Chondrocyte (in vitro differentiated cells): ENCODE data around the gene NTSR1. TPM values are rescaled to one million over a fixed set of nuclear protein-coding genes. Genes with fewer than 3 reads are reported as not detected.

Source experiments
- DNase-seq: peaks from one replicate; pipeline ENCODE4 v3.0.0; 2021; ENCODE audit warnings: mixed read lengths, low spot score
- H3K27ac Mint-ChIP-seq: one replicate; pipeline ENCODE4 v1.8.0; 2021; ENCODE audit warnings: mild to moderate bottlenecking, moderate library complexity, mixed read lengths; ENCODE audit not compliant: unreplicated experiment
- H3K27me3 Mint-ChIP-seq: 2 replicates; pipeline ENCODE4 v1.8.0; 2021; ENCODE audit warnings: low read depth, mixed read lengths
- H3K36me3 Mint-ChIP-seq: 2 replicates; pipeline ENCODE4 v1.8.0; 2021; ENCODE audit warnings: low read depth, mixed read lengths
- H3K4me1 Mint-ChIP-seq: 2 replicates; pipeline ENCODE4 v1.8.0; 2021; ENCODE audit warnings: low read depth, mild to moderate bottlenecking, mixed read lengths
- H3K4me3 Mint-ChIP-seq: one replicate; pipeline ENCODE4 v1.8.0; 2021; ENCODE audit warnings: mild to moderate bottlenecking, moderate library complexity, mixed read lengths; ENCODE audit not compliant: unreplicated experiment
- H3K9me3 Mint-ChIP-seq: 2 replicates; pipeline ENCODE4 v1.8.0; 2021; ENCODE audit warnings: low read depth, mixed read lengths
- total RNA-seq: library from RNA; stranded (reverse); gene quantifications from 3 replicates; pipeline ENCODE4 v1.2.1, GENCODE V29; 2021
- TF ChIP-seq, protein P1 (sequence below): fragments of 200-600 bp; sonication (generic); IDR thresholded peaks from 2 replicates; pipeline ENCODE4 v1.5.0; 2021; ENCODE audit warnings: antibody characterized with exemption, mild to moderate bottlenecking, moderate library complexity

NTSR1 gene
- total RNA-seq, 1 donor from 2014 or later = not detected

DNA sequence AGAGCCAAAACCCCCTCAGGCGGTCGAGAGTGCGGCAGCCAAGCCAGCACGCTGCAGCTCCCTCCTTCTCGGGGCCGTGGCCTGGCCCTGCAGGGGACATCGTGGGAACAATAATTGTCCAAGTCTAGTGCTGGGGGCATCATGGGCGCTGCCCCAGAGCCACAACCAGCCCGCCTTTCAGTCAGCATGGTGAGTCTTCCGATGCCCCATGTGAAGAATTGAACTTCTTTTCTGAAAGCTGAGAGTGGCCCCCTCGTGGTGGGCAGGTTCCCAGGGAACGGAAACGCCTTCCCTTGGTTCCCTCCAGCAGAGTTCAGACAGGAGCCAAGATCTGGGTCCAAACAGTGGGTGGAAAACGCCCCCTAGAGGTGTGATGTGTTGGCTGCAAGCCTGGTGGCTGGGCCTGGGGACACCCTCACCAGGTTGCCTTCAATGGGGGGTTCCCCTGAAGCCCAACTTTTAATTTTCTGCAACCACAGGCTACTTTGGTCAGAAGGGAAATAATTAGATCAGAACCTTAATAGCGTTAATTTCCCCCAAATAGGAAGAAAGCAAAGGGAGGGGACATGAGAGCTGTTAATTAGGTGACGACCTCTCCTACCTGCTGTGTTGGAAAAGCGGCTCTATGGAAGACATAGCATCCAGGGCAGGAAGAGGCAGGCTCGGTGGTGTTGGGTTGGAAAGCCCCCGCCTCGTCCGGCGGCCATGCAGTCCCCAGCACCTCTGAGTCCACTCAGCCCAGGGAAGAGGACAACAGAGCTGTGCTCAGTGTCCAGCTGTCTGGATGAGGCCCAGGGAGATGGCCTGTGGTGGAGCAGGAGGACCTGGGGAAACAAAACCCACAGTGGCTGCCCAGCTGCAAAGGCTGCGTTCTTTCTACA, 82.9 kb downstream of the NTSR1 start:
- no peaks in the 10 kb centered on the region for H3K9me3 Mint-ChIP-seq
- peaks cover 29% of the 10 kb centered on the region for H3K4me1 Mint-ChIP-seq
- no peak for DNase-seq
- H3K36me3 Mint-ChIP-seq = no peaks in the 10 kb centered on the region
- H3K27ac Mint-ChIP-seq = peak overlapping the region; percentile 85
- TF ChIP-seq, protein P1, sequence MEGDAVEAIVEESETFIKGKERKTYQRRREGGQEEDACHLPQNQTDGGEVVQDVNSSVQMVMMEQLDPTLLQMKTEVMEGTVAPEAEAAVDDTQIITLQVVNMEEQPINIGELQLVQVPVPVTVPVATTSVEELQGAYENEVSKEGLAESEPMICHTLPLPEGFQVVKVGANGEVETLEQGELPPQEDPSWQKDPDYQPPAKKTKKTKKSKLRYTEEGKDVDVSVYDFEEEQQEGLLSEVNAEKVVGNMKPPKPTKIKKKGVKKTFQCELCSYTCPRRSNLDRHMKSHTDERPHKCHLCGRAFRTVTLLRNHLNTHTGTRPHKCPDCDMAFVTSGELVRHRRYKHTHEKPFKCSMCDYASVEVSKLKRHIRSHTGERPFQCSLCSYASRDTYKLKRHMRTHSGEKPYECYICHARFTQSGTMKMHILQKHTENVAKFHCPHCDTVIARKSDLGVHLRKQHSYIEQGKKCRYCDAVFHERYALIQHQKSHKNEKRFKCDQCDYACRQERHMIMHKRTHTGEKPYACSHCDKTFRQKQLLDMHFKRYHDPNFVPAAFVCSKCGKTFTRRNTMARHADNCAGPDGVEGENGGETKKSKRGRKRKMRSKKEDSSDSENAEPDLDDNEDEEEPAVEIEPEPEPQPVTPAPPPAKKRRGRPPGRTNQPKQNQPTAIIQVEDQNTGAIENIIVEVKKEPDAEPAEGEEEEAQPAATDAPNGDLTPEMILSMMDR = peak; percentile 98
- H3K4me3 Mint-ChIP-seq = no peak overlapping the region
- peaks cover 2% of the 10 kb centered on the region for H3K27me3 Mint-ChIP-seq

DNA sequence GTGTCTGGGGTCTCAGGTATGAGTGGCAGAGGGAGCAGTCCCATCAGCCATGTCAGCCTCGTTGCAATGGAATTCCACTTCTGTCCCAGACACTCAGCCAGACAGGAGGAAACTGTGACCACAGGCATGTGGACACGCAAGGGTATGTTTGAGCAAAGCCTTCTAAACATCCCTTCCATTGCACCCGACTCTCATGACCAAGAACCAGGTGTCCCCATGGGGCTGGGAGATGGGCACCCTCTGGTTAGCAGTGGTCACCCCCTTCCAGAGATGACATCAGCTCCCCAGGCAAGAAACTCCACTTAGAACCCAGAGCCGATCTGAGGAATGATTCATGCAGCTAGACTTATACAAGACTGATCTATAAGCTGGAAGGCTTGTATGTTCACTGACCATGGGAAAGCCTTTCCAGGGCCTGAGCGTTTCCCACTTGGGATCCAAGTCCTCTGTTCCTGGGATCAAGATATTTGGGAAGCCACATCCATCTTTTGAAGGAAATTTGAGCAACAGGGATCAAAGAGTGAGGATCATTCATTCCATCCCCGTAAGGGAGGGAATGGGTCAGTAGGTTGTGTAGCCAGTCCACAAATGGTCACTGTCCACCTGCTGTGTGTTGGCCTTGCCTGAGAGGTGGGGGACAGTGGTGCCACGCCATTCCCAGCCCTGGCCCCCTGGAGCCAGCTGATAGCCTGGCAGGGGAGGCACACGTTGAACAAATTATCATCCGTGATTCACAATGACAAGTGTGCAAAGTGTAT, 83.7 kb downstream of the NTSR1 start:
- TF ChIP-seq, protein P1 = no peak
- H3K36me3 Mint-ChIP-seq = no peaks in the 10 kb centered on the region
- H3K9me3 Mint-ChIP-seq = no peaks in the 10 kb centered on the region
- peak overlapping the region; percentile 85 for H3K27ac Mint-ChIP-seq
- peaks cover 34% of the 10 kb centered on the region for H3K4me1 Mint-ChIP-seq
- peaks cover 2% of the 10 kb centered on the region for H3K27me3 Mint-ChIP-seq
- DNase-seq = no peak
- H3K4me3 Mint-ChIP-seq = no peak overlapping the region

DNA sequence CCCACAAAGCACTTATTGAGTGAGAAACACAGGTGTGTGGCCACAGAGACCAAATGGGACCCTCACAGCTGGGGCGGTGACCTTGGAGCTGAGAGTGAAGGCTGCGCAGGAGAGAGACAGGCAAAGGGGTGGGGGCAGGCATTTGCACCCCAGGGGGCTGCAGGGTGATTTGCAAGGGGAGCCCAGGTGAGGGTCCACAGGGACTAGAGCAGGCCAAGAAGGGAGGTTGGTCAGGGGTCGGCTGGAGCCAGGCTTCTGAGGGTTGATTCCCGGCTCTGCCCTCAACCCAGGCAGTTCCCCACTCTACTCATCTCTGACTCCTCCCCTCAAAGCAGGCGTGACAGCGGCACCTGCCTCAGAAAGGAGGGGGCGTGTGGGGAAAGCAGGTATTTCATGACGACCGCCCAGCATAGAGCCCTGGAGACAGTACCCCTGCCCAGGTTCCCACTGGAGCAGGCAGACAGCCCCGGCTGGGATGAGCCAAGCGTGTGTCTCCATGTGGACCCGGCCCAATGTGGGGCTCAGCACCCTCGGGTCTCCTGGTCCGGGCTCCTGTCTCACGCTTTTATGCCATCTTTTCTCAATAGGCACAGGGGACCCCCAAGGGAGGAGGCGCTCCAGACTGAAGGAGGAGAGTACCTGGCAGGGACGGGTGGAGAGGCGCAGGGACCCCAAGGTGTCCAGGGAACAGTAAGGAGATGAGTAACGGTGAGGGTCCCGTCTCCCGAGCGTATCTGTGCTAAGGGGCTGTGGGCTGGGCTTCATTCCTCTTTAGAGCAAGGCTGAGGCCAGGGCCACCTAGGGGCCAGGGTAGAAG, 84.5 kb downstream of the NTSR1 start:
- H3K36me3 Mint-ChIP-seq = no peaks in the 10 kb centered on the region
- H3K4me1 Mint-ChIP-seq = peaks cover 42% of the 10 kb centered on the region
- peak overlapping the region; percentile 22 for H3K27ac Mint-ChIP-seq
- H3K4me3 Mint-ChIP-seq = no peak overlapping the region
- DNase-seq = no peak
- no peaks in the 10 kb centered on the region for H3K9me3 Mint-ChIP-seq
- TF ChIP-seq, protein P1 = no peak
- H3K27me3 Mint-ChIP-seq = no peaks in the 10 kb centered on the region

DNA sequence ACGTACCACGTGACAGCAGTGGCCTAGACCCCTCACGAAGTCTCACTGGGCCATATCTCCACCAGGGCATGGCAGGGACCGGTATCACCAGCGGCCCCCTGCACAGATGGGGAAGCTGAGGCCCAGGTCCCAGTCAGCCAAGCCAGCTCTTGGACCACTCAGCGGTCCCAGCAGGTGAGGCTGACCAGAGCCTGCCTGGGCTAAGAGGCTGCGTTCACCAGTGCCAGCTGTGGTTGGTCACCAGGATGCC, 85.0 kb downstream of the NTSR1 start:
- Mint-ChIP-seq H3K9me3 (no peaks in the 10 kb centered on the region), H3K27ac (peak overlapping the region; percentile 22), H3K36me3 (peaks cover 5% of the 10 kb centered on the region), H3K4me3 (peak overlapping the region; percentile 47), H3K4me1 (peaks cover 45% of the 10 kb centered on the region), H3K27me3 (no peaks in the 10 kb centered on the region)
- DNase-seq = no peak
- TF ChIP-seq, protein P1 = no peak
